Stimulated activated CD4-positive, alpha-beta T cell treated with anti-CD3 and anti-CD28 coated beads, Interleukin-4, amount 100 ng/mL, for 48 hours (primary cell): ENCODE data around the gene OAT.
"Not testable (repeated sequence)": the region's sequence is repeated elsewhere in the genome, so short reads cannot be mapped to it uniquely, and the experiment has no call there.

Experiments used
- DNase-seq, 2 donors: peaks; one replicate each; pipeline ENCODE4 v3.0.0-alpha.2; 2020; ENCODE audit warnings: low read depth in 2 of 2

The OAT gene

GRCh38 chr10:124378881-124379471 lies 39.7 kb downstream of the OAT start:
- no peak for DNase-seq

DNA sequence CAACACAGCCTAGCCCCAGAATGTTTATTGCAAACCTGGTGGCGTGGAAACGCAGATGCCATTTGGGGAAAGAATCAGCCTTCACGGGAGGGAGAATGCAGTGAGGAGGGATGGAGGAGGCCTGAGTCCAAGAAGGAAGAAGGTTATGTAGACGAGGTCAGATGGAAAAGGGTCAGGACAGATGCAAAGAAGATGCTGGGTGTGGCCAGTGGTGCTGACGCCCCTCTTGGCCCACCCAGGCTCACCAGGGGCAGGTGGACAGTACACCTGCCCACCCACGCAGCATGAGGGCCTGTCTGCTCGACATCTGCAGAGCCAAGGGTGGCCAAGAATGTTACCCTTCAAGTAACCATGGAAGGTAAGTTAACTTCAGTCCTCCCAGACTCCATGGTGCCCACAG lies 40.5 kb downstream of the OAT start:
- no peak for DNase-seq

DNA sequence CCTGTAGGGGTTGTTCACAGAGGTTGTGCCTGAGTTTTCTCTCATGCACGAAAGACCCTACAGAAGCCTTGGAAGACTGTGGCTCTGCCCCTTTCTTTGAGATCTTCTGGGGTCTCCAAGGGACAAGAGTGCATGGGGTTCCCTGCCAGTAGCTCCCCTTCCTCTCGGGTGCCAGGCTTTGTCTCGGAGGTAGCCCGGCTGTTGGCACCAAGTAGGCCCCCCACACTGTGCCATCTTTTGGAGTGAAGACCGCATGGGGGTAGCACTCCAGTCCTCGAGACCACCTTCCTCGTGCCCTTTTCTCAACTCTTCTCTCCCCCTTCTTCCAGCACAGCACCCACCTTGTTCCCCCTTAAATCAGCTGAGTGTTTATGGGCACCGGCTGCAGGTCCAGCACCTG lies 41.6 kb downstream of the OAT start:
- no peak for DNase-seq

GRCh38 chr10:124376411-124376810 lies 42.3 kb downstream of the OAT start:
- no peak for DNase-seq

GRCh38 chr10:124375691-124376090 lies 43.0 kb downstream of the OAT start:
- DNase-seq = no peak

DNA sequence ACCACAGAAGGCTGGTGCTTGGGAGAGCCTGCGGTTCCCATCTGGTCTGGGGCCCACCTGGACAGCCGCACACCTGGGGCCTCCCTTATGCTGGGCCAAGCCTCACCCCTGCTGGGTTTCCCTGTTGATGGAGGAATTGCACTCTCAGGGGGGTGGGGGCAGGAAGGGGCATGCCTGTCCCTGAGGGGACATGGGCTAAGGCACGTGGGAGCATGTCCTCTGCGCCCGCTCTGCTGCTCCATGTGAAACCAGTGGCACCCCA lies 43.4 kb downstream of the OAT start:
- no peak for DNase-seq

DNA sequence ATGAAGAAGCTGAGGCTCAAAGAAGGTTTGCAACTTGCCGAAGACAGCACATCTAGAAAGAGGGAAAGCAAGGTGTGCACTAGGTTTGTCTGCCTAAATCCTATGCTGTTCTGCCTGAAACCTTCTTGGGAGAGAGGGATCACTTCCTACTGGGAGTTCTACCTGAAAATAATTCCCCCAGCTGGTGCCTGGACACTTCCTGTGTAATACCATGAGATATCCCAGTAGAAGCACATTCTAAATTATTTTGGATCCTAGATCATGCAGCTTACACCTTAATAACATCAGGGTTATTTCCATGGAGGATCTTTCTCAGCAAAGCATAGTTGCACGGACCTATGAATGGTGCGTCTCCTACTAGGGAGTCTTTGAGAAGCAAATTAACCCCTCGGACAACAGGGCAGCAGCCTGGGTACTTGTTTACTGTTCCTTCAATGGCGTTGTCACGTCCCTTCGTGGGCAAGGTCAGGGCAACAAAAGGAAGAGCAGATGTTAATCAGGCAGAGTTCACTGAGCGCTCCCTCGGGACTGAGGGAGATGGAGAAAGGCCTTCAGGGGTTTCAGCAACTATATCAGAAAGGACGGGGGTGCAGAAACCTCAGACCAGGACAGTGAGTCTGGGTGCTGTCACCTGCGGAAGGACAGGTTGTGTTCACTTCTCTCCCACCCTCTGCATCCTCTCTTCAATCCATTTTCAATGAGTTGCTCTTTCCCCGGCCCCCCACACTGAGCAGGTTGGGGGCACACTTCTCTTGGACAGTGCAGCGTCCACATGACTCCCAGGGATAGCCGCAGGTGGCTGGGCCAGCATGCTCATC lies 44.0 kb downstream of the OAT start:
- no peak for DNase-seq

- DNase-seq = no peak
Measured at GRCh38 chr10:124372899-124373298, 45.8 kb downstream of the OAT start.

GRCh38 chr10:124370426-124370825 lies 48.3 kb downstream of the OAT start:
- no peak for DNase-seq

- DNase-seq = no peak
Measured at GRCh38 chr10:124369986-124370385, 48.7 kb downstream of the OAT start.

DNA sequence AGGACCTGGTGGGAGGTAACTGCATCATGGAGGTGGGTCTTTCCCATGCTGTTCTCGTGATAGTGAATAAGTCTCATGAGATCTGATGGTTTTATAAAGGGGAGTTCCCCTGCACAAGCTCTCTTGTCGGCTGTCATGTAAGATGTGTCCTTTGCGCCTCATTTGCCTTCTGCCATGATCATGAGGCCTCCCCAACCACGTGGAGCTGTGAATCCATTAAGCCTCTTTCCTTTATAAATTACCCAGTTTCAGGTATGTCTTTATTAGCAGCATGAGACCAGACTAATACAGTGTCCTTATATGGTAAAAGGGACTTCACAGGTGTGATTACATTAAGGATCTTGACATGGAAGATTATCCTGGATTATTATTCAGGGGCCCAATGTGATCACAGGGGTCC lies 49.2 kb downstream of the OAT start:
- not testable (repeated sequence) for DNase-seq

- DNase-seq = no peak
Measured at GRCh38 chr10:124369066-124369465, 49.7 kb downstream of the OAT start.

GRCh38 chr10:124367936-124368335 lies 50.8 kb downstream of the OAT start:
- no peak for DNase-seq

DNA sequence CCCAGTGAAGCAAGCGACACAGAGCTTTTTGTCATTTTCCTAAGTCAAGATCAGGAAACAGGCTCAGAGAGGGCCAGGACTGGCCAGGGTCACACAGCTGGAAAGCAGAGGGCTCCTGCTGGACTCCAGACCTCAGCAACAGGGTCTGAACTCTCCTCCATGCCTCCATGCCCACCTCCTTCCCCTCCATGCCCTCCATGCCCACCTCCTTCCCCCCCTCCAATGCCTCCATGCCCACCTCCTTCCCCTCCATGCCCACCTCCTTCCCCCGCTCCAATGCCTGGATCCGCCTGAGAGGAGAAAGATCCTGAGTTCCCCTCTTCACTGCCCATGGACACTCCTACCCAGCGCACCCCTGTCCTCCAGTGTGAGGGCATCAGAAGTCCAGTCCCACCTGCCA lies 51.3 kb downstream of the OAT start:
- DNase-seq = no peak

DNA sequence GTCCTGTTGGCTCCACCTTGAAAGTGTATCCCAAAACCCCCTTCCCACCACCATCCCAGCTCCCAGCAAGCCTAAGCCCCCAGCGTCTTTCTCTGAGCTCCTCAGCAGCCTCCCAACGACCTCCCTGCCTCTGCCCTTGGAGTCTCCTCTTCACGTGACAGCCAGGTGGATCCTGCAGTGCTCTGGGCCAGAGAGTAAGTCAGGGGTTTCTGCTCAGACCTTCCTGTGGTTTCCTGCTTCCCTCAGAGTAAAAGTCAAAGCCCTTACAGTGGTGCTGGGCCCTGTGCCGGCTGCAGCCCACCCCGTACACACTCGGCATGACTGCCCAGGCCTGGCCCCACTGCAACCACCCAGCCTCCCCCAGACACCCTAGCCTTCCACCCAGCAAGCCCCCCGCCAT lies 51.9 kb downstream of the OAT start:
- no peak for DNase-seq

- DNase-seq = no peak
Measured at GRCh38 chr10:124366343-124366742, 52.4 kb downstream of the OAT start.

DNA sequence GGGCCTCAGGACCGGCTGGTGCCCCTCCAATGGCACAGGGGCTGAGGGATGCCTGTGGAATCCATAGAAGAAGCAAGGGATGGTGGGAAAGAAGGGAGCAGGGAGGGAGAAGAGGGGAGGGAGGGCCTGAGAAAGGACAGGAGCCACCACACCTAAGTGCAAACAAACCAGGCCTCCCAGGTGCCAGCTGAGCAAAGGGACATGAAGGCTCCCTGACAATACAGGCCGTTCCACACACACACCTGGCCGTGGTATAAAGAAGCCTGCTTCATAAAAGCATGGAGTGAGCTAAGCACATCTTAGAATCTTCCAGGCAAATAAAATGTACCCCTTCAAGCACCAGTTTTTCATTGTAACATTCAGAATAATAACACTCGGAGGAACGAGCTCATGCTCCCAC lies 54.0 kb downstream of the OAT start:
- no peak for DNase-seq

GRCh38 chr10:124362568-124362967 lies 56.2 kb downstream of the OAT start:
- no peak for DNase-seq

DNA sequence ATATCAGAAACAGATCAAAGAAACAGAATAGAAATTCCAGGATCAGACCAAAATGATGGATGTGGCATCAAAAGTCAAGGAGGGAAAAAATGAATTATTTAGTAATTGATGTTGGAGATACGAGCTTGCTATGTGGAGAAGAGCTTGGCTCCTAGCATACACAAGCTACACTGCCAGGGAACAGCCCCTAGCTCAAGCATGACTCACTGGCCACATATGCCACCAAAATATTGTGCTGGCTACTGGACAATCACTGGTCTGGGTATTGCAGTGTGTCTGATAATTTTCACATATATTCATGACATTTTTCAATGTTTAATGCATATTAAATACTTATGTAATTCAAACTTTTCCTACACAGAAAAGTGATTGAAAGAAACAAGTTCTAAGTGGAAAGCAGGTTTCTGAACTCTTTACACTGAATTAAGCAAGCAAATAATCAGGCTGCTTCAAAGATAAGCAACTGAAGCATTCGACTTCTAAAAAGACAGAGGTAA lies 59.3 kb downstream of the OAT start:
- no peak for DNase-seq

DNA sequence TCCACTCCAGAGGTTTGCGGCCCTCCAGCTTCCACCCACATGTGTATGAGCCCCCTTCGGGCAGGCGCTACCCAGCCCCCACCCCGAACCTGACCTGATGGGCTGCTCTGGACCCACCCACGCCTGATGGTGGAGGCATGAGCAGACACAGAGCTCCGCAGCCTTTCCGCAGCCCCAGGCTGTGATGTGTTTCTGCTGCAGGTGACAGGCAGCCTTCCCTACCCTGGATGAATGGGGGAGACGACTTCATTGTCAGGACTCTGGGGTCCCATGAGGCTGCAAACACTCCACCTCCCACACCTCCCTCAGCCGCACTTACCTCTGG lies 61.2 kb downstream of the OAT start:
- DNase-seq = no peak

DNA sequence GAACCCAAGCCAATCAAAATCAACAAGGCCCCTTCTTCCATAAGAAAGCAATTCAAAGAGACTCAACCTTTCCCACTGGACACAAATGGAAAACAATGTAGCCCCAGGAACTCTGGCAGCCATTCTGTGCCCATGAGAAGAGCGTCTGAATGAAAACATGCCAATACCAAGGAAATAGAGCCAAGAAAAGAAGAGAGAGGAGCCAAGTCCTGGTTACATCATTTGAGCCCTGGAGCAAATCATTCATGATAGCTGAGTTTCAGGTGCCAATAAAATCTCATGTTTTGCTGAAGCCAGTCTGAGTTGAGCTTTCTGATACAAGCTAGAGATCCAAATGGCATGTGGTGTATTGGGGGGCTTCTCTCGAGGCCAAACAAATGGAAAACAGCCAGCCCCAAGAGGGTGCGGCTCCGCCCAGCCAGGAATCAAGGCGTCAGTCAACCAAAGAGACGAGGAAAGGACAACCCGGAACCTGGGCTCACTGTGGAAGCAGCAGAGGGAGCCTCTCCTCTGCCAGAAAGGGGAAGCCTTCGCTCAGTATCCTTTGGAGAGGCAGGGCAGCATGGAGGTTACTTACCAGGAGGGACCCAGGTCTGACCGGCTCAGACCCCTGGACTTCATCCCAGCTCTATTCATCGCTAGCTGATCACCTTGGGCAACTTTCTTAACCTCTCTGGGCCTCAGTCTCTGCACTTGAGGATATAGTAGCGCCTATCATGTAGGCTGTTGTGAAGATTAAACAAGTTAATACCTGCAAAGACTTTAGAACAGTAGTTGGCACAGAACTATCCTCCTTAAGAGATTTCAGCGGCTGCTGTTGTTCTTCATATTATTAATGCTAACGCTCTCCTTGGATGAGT lies 61.8 kb downstream of the OAT start:
- DNase-seq = no peak

DNA sequence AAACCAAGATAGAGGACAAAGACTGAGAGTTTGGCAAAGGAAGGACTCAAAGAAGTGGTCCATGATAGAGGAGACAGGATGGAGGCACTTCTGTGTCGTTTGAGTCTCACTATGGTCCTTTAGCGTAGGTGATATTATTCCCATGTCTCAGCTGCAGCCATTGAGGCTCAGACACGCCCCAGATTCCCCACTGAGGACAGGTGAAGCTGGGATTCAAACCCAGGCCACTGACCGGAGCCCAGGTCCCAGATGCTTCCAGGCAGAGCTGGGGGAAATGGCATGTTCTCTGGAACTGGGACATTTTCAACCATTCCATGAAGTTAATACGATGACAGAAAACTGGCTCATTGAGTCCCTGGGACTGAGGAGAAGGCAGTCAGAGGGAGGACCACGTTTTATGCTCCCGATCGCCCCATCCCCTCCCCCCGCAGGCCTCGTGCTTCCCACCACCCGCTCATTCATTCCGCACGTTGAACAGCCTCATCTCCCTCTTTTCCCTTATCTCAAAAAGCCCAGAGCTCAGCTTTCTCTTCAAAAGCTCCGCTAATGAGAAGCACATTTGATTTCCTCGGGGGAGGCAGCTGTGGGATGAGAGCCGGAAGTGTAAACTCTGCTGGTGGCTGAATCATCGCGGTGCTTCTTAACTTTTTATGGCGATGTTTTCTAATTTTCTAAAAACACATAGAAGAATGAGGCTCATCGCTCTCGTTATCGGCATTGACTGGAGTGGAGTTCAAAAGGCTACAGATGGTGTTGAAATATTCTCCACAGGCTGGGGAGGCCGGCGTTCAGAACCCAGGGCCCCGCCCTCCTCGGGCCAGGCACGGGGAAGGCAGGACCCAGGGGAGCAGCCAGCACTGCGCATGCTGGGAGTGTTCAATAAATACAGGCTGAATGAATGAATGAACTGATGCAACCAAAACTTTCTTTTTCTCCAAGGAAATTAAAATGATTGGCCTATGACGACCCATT lies 64.0 kb downstream of the OAT start:
- peak; percentile 16 to 18 for DNase-seq
